GM18511 (cell line): ENCODE measurements around the gene ZFP36L1.
A peak's percentile ranks its signal among the peaks of the same experiment; 100 is the strongest.

ENCODE experiments used
- ATAC-seq: cut with Tn5 transposase; IDR thresholded peaks from one replicate; pipeline ENCODE4 v1.9.1; 2021; ENCODE audit warnings: mild to moderate bottlenecking, moderate library complexity; ENCODE audit not compliant: unreplicated experiment

Gene ZFP36L1

DNA sequence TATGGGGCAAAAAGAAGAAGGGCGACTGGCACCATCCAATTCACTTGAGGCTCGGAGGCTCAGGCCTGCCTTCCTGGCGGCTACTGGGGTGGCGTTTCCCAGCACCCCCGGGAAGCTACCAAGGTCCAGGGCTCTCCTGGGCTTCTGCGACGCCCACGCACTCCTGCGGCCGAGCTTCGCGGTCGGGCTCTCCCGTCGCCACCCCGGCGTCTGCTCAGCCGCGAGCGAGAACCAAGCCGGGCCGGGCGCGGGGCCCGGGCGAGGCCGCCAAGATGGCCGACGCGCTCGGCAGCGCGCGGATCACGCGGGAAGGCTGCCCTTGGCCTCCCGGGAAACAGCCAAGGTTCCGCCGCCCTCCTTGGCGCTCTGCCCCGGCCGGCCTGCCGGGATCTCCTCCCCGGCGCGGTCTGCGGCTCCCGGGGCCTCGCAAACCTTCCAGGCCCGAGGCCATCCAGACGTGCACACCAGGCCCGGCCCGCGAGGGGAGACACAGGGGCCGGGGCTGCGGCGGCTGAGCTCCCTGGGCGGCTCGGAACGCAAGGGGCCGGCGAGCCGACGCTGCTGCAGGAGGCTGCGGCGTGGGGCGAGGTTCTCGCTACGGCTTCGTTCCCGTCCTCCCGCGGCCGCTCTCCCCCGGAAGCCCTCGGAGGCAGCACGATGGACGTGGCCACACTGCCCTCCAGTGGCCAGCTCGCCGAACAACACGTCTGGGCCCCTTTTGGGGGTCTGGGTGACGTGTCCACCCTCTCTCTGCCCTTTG, 23.5 kb upstream of the ZFP36L1 start:
- peak; percentile 49 for ATAC-seq

DNA sequence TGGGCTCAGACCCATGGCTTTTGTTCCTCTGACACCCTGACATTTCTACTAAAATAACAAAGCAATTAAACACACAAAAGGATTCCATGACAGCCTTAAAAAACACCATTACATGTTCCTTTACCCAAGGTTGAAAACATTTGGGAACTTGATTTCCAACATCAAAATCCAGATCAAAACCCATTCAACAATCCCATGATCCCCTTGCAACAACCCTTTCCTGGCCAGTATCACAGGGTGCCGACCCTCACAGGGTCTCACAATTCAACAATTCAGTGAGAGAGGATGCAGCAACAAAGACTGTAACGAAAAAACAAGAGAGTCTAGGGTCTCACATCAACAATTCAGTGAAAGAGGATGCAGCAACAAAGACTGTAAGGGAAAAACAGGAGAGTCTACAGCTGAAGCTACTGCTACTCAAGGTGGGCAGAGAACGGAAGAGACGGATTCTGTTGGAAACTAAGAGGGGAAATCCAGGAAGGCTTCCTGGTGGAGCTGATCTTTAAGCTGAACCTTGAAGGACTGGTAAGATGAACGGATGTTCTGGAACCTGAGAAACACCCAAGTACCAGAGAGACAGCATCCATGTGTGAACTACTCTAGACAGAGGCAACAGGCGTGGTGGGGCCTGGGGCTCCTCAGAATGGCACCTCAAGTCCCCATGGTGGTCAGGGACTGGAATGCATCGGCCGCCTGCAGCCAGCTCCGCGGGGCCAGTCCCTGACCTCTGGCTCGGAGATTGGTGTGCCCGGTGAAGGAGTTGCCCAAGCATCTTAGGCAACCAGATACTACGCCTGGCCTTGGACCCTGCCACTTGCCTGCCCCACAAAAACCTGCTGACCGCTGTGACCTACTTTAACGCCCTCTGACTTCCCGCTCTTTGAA, 22.7 kb upstream of the ZFP36L1 start:
- ATAC-seq, result peak; percentile 3

DNA sequence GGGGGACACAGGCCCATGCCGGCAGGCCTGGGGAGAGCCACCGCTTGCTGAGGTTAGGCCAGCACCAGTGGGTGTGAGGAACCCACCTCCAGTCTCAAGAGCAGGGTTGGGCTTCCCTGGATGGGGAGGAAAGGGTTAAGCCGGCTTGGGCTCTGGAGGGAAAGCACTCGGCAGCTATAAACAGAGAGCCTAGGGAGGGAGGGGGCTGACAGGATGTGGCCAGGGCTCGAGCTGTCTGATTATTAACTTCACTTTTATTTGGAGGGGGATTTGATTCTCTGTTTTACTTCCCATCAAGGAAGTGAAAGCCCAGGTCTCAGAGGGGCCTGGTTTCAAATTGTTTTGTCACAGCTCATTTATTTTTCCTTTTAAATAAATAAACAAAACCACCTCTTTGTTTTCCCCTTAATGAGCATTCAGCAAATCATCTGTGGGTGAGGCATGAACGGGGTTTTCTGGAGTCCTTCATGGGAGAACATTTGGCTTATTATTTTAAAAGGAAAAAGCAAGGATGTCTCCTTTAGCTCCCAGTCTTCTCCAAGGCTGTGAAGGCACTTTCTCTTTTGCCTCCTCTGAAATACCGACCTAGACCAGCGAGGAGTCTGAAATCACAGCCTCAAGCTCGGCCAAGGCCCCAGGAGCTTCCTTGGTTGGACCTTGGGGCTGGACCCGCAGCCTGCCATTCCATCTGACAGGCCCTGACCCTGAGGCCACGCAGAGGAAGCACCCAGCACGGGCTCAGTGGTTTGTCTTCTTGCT, 21.9 kb upstream of the ZFP36L1 start:
- peak; percentile 57 for ATAC-seq

DNA sequence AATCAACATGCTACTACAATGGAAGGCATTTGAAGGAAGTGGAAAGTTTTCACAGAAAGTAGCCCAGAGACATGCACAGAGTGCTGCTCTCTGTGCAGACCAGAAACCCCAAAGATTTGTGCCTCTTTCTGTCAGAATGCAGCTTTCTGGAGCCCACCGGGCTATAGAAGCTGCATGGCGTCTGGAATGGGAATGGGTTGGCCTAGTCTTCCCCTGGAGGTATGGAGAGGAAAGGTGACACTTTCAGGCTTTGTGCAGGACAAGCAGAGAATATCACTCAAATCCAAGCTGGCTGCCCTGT, 21.3 kb upstream of the ZFP36L1 start:
- ATAC-seq, result no peak

DNA sequence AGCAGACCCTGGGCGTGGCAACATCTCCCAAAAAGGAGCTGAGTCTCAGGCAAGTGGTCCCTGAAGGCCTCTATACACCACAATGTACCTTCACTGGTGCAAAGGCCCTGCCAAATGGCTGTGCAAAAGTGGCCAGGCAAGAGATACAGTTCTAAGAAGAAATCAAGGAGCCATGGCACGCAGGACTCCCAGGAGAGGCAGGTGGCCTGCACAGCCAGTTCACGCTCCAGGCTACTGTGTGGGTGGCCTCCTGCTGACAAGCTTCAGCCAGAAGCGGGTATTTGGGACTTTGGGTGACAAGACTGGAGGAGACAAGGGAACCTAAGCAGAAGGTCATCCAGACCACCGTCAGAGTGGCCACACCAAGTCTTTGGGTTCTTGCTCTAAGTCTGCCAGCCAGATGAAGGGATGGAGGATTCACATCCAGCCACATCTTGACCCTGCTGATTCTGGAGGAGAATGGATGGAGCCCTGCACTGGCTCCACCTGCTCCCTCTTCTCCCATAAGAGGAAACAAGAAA, 20.5 kb upstream of the ZFP36L1 start:
- ATAC-seq, result no peak

DNA sequence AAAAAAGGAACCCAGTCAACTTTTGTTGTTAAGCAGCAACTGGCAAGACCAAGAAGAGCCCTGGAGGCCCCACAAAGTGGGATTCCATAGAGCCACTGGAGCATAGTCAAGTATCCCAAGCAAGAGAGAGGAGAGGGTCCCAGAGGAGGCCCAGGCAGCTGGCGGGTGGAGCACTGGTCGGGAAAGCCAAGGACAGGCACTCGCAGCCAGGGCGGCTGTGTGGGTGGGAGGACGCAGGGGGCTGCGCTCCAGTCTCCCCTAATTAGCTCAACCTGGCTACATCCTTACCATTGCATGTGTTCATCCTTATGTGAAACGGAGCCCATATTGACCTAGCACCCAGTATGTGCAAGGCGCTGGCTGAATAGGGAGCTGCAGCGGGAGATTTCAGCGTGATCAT, 18.3 kb upstream of the ZFP36L1 start:
- ATAC-seq, result no peak

DNA sequence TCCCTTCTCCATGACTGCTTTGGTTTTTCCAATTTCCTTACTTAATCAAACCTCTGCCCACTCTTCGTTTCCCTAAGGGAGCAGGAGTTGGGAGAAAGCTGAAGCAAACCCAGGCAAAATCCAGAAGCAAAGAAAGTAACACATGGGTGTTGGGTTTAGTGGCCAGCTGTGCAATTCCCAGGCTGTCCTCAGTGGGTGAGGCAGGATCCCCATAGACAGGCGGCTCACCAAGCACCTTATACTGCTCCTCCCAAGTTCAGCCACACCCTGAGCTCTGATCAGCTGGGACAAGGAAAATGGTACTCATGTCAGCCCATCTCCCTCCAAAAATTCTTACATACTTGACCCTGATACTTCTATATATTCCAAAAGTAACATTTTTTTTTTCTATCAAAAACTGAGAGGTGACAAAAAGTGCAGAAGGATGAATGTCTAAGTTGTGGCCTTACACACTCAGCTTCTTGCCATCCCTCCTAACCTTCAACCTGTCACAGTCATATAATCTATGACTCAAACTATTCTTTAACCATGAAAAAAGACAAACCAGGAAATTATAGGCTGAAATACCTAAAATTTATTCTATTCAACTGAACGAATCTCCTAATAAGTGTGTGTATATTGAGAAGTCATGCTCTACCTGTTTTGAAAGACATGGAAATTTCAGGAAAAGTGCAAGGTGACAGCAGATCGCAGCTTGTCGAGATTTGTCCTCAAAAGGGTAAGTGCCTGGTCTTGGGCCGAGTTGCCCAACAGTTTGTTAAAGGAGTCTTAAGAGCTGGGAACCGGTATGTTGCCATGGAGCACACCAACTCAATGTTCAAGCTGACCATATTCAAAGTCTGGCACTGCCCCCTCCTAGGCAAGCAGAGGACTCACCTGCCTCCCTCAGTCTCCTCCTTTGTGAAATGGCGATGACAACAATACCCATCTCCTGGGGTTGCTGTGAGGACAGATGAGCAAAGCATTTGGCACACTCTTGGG, 17.6 kb upstream of the ZFP36L1 start:
- ATAC-seq, result no peak

DNA sequence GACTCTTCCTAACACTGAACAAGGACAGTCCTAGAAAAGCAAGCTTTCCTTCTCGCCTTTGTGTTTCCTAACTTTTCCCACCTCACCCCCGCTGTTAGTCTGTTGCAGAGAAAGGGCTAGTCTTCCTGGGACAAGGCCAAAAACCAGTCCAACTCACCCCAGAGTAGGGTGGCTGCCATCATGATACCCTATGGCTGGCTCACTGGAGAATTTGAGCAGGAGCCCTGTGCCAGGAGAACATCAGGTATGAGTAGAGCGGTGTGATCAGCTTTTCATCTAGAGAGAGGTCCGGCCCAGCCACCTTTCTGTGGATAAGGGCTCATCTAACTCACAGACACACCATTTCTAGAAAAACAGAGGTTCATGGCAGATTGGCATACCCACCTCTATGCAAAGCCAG, 16.7 kb upstream of the ZFP36L1 start:
- no peak for ATAC-seq

DNA sequence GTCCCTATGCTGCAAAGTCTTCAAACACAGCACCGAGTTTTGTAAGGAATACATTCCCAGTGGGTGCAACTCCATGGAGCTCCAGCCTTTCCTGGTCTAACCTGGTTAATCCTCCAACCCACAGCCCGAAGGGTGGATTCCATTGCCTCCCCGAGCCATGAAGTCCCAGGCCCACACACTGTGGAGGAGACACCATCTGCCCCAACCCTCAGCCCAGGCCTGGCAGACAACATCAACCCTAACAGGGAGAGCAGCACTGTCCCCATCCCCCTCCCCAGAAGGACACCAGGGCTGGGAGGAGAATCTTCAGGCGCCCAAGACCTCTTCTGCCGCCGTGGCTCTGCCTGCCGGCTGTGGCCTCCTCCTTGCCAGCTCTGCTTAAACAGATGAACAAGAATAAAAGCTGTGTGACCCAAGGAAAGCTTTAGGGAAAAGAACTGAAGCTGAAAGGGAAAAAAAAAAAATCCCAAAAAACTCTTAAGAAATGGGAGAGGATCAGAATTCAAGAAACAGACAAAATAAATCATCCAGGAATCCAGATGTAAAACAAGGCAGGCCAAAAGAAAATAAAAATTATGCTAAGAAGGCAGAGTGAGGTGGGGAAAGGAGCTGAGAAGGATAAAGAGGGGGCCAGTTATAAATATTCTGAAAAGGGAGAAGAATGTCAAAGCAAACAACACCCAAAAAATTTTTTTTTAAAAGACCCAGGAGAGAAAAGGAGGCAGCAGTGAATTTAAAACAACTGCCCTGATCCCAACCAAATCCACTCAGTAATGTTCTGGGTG, 16.0 kb upstream of the ZFP36L1 start:
- no peak for ATAC-seq

DNA sequence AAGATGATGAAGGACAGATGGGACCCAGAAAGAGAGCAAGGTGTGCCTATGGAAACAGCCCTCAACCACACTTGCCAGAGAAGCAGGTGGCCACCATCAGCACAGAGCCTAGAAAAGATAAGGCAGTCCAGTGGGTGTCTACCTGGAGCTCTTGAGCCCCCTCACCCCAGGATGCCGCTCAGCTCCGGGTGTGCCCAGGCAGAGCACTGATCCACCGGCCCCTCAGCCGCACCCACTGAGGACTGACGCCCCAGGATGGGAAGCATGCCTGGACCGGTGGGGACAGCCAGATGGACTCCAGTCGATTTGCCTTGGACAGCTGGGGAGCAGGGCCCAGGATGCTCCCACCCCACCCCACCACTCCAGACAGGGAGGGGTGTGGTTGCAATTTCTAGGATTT, 15.1 kb upstream of the ZFP36L1 start:
- no peak for ATAC-seq

DNA sequence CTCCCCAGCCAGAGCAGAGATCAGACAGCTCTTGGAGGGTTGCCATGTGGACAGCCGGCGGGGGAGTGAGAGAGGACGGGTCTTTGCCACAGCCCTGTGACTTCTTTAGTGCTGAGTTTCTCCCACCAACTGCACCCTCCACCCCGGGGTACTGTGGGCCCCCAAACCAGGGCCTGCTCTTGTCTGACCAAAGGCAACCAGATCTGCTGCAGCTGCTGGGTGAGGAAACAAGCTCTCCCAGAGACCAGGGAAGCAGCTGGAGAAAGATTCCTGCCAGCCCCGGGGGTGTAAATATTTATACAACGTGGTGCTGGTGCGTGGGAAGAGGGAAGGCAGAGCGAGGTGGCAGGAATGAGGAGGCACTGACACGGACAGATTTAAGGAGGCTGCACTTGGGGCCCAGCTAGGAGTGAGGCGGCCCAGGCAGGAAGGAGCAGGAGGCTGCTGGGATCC, 14.3 kb upstream of the ZFP36L1 start:
- ATAC-seq, result peak; percentile 77

DNA sequence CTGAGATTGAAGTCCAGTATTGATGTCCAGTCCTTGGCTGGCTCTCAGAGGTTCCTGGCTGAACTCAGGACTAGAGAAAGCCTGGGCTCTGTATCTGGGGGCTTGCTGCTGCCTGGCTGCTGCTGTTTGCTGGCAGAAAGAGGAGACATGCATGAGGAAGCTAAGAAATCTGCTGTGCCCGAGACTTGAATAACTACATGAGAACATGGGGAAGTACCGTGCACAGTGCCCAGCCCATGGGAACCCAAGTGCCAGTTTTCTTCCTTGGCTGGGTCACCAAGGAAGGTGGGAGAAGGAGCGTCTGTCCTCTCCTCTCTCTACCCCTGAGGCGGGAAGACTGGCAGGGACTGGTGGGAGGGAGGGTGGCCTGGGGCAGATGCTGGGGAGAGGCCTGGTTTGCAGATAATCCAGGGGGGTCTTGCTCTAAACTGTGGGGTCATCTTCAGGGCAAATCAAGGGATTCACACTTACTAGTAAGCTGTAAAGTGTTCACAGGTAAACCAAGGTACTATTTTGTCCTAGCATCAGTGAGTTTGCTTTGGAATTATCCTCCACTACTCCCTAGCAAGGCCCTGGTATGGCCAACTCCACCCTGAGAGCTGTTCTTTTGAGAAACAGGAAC, 13.8 kb upstream of the ZFP36L1 start:
- peak; percentile 78 for ATAC-seq

DNA sequence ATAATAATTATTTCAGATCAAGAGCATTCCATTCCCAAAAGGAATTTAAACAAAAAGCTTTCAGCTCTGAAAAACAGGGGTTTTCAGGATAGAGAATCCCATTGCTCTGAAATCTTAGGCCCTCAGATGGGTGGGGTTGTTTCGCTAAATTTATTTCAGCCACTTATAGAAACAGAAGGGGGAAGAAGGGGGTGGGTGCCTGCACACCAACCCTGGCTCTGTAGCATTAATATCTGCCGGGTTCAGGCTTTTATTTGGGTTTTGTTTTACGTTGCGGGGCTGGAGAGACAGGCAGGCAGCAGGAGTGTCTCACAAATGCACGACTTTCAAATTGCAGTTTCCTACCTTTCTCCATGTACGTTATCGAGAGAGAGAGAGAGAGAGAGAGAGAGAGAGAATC, 12.5 kb upstream of the ZFP36L1 start:
- ATAC-seq, result no peak

DNA sequence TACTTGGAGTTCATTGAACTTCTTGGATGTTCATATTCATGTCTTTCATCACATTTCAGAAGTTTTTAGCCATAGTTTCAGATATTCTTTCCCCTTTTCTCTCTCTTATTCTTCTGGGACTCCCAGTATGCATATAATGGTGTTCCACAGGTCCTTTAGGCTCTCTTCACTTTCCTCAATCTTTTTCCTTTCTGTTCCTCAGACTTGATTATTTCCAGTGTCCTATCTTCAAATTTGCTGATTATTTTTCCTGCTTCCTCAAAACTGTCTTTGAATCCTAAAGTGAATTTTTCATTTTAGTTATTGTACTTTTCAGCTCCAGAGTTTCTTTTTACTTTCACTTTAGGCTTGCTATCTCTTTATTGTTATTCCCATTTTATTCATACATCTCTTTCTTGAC, 8.8 kb upstream of the ZFP36L1 start:
- no peak for ATAC-seq

DNA sequence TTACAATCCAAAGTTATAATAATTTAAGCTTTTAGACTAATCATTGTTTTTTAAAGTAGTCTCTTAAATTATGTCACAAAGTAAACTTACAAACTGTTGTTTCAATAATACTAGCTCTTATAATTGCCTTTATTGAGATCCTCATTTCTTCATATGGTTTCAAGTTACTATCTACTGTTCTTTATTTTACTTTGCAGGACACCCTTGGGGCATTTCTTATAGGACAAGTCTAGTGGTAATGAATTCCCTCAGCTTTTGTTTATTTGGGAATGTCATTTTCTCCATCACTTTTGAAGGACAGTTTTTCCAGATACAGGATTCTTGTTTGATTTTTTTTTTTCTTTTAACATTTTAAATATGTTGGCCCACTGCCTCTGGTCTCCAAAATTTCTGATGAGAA, 8.1 kb upstream of the ZFP36L1 start:
- ATAC-seq, result no peak

DNA sequence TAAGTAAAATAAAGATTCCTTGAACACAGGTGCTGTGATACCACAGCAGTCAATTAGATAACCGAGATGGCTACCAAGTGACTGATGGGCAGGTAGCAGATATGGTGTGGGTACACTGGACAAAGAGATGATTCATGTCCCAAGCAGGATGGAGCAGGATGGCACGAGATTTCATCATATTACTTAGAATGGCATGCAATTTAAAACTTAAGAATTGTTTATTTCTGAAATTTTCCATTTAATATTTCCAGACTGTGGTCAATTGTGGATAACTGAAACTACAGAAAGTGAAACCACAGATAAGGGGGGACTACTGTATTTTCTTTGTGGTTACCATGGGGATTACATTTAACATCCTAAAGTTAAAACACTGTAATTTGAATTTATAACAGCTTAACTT, 7.5 kb upstream of the ZFP36L1 start:
- no peak for ATAC-seq

DNA sequence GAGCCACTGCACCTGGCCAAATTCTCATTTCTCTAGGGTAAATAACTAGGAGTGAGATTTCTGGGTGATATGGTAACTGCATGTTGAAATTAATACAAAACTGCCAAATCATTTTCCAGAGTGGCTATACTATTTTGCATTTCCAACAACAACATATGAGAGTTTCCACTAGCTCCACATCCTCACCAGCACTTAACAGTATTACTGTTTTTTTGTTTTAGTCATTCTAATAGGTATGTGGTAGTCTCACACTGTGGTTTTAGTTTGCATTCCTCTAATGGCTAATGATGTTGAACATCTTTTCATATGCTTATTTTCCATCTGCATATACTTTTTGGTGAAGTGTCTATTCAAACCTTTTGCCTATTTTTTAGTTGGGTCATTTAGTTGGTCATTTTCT, 5.8 kb upstream of the ZFP36L1 start:
- no peak for ATAC-seq

DNA sequence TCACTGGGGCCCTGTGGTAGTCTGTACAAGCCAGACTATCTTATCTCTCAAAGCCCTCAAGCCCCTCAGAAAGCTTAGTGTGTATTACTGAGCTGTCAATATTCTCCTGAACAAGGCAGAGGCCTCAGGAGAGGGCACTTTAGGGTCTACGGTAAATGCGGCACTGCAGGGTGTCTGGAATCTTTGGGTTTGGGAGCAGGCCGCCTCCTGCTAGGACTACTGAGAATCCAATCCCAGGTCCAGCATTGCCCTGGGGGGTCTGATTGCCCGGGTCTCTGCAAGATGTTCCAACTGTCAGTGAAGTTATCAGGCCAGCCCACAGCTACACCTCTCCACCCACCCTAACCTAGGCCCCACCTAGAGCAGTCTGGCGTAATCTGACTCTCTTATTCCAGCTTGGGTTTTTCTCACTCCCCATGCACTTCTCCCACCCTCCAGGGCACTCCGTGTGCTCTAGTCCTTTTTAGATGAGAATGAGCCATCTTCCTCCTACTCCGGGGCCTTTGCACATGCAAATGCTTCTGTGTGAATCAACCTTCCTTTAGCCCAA, 4.3 kb upstream of the ZFP36L1 start:
- ATAC-seq, result no peak
